Inferior parietal cortex (tissue), 1 donor: ENCODE measurements around the gene PPP2CA.
"Not testable (repeated sequence)": the region's sequence is repeated elsewhere in the genome, so short reads cannot be mapped to it uniquely, and the experiment has no call there.

Experiments used
- DNase-seq: peaks from one replicate; pipeline ENCODE4 v3.0.0-alpha.2; 2016; ENCODE audit errors: extremely low spot score

The PPP2CA gene

GRCh38 chr5:134245101-134245604 is 19.3 kb upstream of the PPP2CA start:
- DNase-seq: peak; percentile 27

GRCh38 chr5:134242146-134242545 is 16.3 kb upstream of the PPP2CA start:
- peak; percentile 42 for DNase-seq

- peak; percentile 60 for DNase-seq
These were observed 14.6 kb upstream of the PPP2CA start for GRCh38 chr5:134240421-134240962.

- no peak for DNase-seq
These were observed 10.9 kb upstream of the PPP2CA start for GRCh38 chr5:134236820-134237219.

GRCh38 chr5:134236318-134236717 is 10.4 kb upstream of the PPP2CA start:
- no peak for DNase-seq

- no peak for DNase-seq
These were observed 2.8 kb upstream of the PPP2CA start for GRCh38 chr5:134228624-134229023.

GRCh38 chr5:134227776-134228175 is 1.9 kb upstream of the PPP2CA start:
- DNase-seq: no peak

GRCh38 chr5:134227259-134227658 is 1.4 kb upstream of the PPP2CA start:
- DNase-seq: peak; percentile 32

- DNase-seq: no peak
These were observed 744 bp upstream of the PPP2CA start for GRCh38 chr5:134226441-134227192.

GRCh38 chr5:134224888-134225779 is 739 bp downstream of the PPP2CA start:
- DNase-seq: peak; percentile 55

- no peak for DNase-seq
These were observed 2.2 kb downstream of the PPP2CA start for GRCh38 chr5:134223406-134224248.

GRCh38 chr5:134221690-134222089 is 4.2 kb downstream of the PPP2CA start:
- DNase-seq: not testable (repeated sequence)

GRCh38 chr5:134215757-134216156 is 10.1 kb downstream of the PPP2CA start:
- DNase-seq: no peak

- not testable (repeated sequence) for DNase-seq
These were observed 14.4 kb downstream of the PPP2CA start for GRCh38 chr5:134211263-134212031.

- no peak for DNase-seq
These were observed 16.2 kb downstream of the PPP2CA start for GRCh38 chr5:134209477-134210245.

GRCh38 chr5:134207696-134208095 is 18.2 kb downstream of the PPP2CA start:
- no peak for DNase-seq

- no peak for DNase-seq
These were observed 19.2 kb downstream of the PPP2CA start for GRCh38 chr5:134206627-134207160.

GRCh38 chr5:134204575-134204974 is 21.3 kb downstream of the PPP2CA start:
- DNase-seq: no peak

GRCh38 chr5:134203630-134204029 is 22.2 kb downstream of the PPP2CA start:
- no peak for DNase-seq

GRCh38 chr5:134195666-134196065 is 30.2 kb downstream of the PPP2CA start:
- DNase-seq: no peak
